BJ (cell line): ENCODE measurements around the gene GFPT2. TPM values are rescaled to one million over a fixed set of nuclear protein-coding genes. Genes with fewer than 3 reads are reported as not detected.

Source experiments
- CTCF ChIA-PET: fragments of 350-600 bp; formaldehyde crosslinking; extraction: SDS; loops from one replicate; lab custom pipeline; 2021; ENCODE audit warnings: antibody characterized with exemption, inconsistent platforms; lab: Yijun Ruan, JAX
- POLR2A ChIA-PET: fragments of 300-600 bp; sonication (Branson Sonifier 250); formaldehyde crosslinking; extraction: SDS; loops from one replicate; lab custom pipeline; 2021; ENCODE audit warnings: antibody characterized with exemption; lab: Charles Lee
- DNase-seq: peaks from one replicate; pipeline ENCODE4 v3.0.0-alpha.2; 2011; ENCODE audit warnings: low read depth
- H3K27me3 ChIP-seq: 2 replicates; pipeline ENCODE4 v1.6.0; 2011; ENCODE audit warnings: low read length; ENCODE audit not compliant: control insufficient read depth, insufficient read depth
- H3K36me3 ChIP-seq: 2 replicates; pipeline ENCODE4 v1.5.1; 2011; ENCODE audit warnings: low read length; ENCODE audit not compliant: control insufficient read depth, insufficient read depth
- H3K4me3 ChIP-seq: 2 replicates; pipeline ENCODE4 v1.5.1; 2011; ENCODE audit warnings: low read depth, mild to moderate bottlenecking, control low read depth, low read length
- polyA plus RNA-seq: library from polyadenylated mRNA; depleted of rRNA; stranded (reverse); fragments of >200 nt; gene quantifications from 2 replicates; pipeline ENCODE4 v1.2.3, GENCODE V29; 2011
- TF ChIP-seq, protein P1 (sequence below): IDR thresholded peaks from 2 replicates; pipeline ENCODE4 v1.5.1; 2011; ENCODE audit warnings: low read depth, mild to moderate bottlenecking, control low read depth, inconsistent platforms, low read length, moderate library complexity; ENCODE audit not compliant: insufficient read depth

Gene GFPT2
- polyA plus RNA-seq, 1 experiment, result 6.1 TPM

DNA sequence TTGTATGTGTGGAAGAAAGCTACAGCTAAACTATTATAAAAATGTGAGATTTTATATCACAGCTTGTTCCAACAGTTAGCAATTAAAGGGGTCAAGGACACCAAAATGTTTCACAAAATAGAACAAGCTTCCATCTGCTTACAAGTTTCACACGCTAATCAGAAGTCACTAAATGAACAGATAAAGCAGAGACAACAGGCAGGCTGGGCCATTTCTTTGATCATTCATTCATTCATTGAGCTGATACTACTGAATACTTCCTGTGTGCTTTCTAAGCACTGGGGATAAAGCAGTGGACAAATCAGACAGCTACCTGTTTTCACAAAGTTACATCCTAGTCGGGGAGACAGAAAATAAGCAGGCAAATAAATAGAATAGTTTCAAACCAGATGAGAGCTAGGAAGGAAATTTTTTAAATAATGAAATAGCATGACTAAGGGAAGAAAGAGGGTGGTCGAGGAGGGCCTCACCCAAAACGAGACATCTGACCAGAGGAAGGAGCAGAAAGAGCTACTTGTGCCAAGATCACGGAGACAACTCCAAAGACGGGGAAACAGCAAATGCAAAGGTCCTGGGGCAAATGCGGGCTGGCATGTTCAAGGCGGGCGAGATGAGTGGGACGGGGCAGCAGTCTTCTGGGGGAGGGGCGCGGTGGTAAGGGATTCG, 62.4 kb downstream of the GFPT2 start:
- POLR2A ChIA-PET, result no interaction called here
- Histone ChIP-seq H3K36me3 (no peaks in the 10 kb centered on the region; the same call in none of the 2 replicates), H3K4me3 (peak overlapping the region; percentile 70), H3K27me3 (no peaks in the 10 kb centered on the region)
- CTCF ChIA-PET, result interaction anchor here (0.9 to 8.9 kb wide), 4 partner anchors 14 to 179 kb away, joined by 3 to 186 read pairs (median 12); no protein-coding TSS in a partner anchor
- no peak for DNase-seq
- TF ChIP-seq, protein P1, sequence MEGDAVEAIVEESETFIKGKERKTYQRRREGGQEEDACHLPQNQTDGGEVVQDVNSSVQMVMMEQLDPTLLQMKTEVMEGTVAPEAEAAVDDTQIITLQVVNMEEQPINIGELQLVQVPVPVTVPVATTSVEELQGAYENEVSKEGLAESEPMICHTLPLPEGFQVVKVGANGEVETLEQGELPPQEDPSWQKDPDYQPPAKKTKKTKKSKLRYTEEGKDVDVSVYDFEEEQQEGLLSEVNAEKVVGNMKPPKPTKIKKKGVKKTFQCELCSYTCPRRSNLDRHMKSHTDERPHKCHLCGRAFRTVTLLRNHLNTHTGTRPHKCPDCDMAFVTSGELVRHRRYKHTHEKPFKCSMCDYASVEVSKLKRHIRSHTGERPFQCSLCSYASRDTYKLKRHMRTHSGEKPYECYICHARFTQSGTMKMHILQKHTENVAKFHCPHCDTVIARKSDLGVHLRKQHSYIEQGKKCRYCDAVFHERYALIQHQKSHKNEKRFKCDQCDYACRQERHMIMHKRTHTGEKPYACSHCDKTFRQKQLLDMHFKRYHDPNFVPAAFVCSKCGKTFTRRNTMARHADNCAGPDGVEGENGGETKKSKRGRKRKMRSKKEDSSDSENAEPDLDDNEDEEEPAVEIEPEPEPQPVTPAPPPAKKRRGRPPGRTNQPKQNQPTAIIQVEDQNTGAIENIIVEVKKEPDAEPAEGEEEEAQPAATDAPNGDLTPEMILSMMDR, result no peak

DNA sequence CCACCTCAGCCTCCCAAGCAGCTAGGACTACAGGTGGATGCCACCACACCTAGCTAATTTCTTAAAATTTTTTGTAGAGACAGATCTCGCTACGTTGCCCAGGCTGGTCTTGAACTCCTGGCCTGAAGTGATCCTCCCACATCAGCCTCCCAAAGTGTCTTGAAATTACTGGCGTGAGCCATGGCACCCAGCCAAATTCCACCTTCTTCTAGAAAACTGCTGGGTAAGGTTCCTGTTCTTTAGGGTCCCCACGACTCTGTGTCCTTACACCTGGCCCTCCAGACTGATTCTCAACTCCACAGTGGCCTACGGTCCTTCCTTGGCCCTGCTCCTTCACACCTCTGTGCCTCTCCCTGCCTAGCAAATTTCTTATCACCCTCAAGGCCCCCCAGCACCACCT, 63.2 kb downstream of the GFPT2 start:
- Histone ChIP-seq H3K4me3 (no peak overlapping the region), H3K36me3 (peaks cover 2% of the 10 kb centered on the region), H3K27me3 (no peaks in the 10 kb centered on the region)
- CTCF ChIA-PET, result interaction anchor here (0.9 to 8.9 kb wide), 4 partner anchors 26 to 180 kb away, joined by 3 to 186 read pairs (median 4); no protein-coding TSS in a partner anchor
- POLR2A ChIA-PET, result no interaction called here
- no peak for DNase-seq
- TF ChIP-seq, protein P1, result no peak

GRCh38 chr5:180289433-180289832, 63.7 kb downstream of the GFPT2 start:
- POLR2A ChIA-PET, result no interaction called here
- CTCF ChIA-PET, result interaction anchor here (0.7 to 8.9 kb wide), 4 partner anchors 26 to 181 kb away, joined by 3 to 186 read pairs (median 4); no protein-coding TSS in a partner anchor
- no peak for DNase-seq
- TF ChIP-seq, protein P1, result no peak
- no peaks in the 10 kb centered on the region for H3K27me3 ChIP-seq
- no peak overlapping the region for H3K4me3 ChIP-seq
- peaks cover 2% of the 10 kb centered on the region for H3K36me3 ChIP-seq

GRCh38 chr5:180287868-180288267, 65.3 kb downstream of the GFPT2 start:
- H3K27me3 ChIP-seq, result no peaks in the 10 kb centered on the region
- no peak overlapping the region for H3K4me3 ChIP-seq
- peaks cover 4% of the 10 kb centered on the region for H3K36me3 ChIP-seq
- DNase-seq, result no peak
- ChIA-PET POLR2A (no interaction called here), CTCF (interaction anchor here (8.9 kb wide), 1 partner anchor 182 kb away, joined by 186 read pairs; no protein-coding TSS in a partner anchor)
- TF ChIP-seq, protein P1, result no peak

GRCh38 chr5:180287404-180287803, 65.7 kb downstream of the GFPT2 start:
- ChIA-PET CTCF (no interaction called here), POLR2A (no interaction called here)
- TF ChIP-seq, protein P1, result no peak
- H3K36me3 ChIP-seq, result peaks cover 5% of the 10 kb centered on the region
- no peaks in the 10 kb centered on the region for H3K27me3 ChIP-seq
- H3K4me3 ChIP-seq, result no peak overlapping the region
- DNase-seq, result no peak
